ENCODE measurements around the gene ERICH6.

The ERICH6 gene

GRCh38 chr3:150666167-150666566 lies 37.6 kb downstream of the ERICH6 start:
- Histone ChIP-seq H3K9ac (no peak overlapping the region), H3K79me2 (no peaks in the 10 kb centered on the region), H3K4me2 (ENCODE audit: low read length) (no peak overlapping the region), H2AFZ (no peak overlapping the region), H3K4me3 (ENCODE audit: low read depth, low read length) (no peak overlapping the region), H3K36me3 (ENCODE audit: control insufficient read depth, insufficient read depth, low read length) (no peaks in the 10 kb centered on the region), H3K27me3 (ENCODE audit: control insufficient read depth, insufficient read depth, low read length) (no peaks in the 10 kb centered on the region), H3K4me1 (no peaks in the 10 kb centered on the region), H3K27ac (no peak overlapping the region), H3K9me3 (ENCODE audit: control insufficient read depth, low read length) (no peaks in the 10 kb centered on the region)
- TF ChIP-seq CTCF (IDR thresholded peaks at IDR 0.05) = no peak

- TF ChIP-seq CTCF (IDR thresholded peaks at IDR 0.05) = no peak
- H2AFZ ChIP-seq = no peak overlapping the region
- no peak overlapping the region for H3K27ac ChIP-seq
- H3K4me1 ChIP-seq = no peaks in the 10 kb centered on the region
- H3K27me3 ChIP-seq (ENCODE audit: control insufficient read depth, insufficient read depth, low read length) = no peaks in the 10 kb centered on the region
- H3K9me3 ChIP-seq (ENCODE audit: control insufficient read depth, low read length) = no peaks in the 10 kb centered on the region
- H3K4me3 ChIP-seq (ENCODE audit: low read depth, low read length) = no peak overlapping the region
- H3K4me2 ChIP-seq (ENCODE audit: low read length) = no peak overlapping the region
- H3K36me3 ChIP-seq (ENCODE audit: control insufficient read depth, insufficient read depth, low read length) = no peaks in the 10 kb centered on the region
- H3K9ac ChIP-seq = no peak overlapping the region
- H3K79me2 ChIP-seq = no peaks in the 10 kb centered on the region
These were observed 40.3 kb downstream of the ERICH6 start for GRCh38 chr3:150663461-150663860.

- H3K9ac ChIP-seq = no peak overlapping the region
- no peak overlapping the region for H3K4me2 ChIP-seq (ENCODE audit: low read length)
- no peak for TF ChIP-seq CTCF (IDR thresholded peaks at IDR 0.05)
- no peaks in the 10 kb centered on the region for H3K9me3 ChIP-seq (ENCODE audit: control insufficient read depth, low read length)
- H2AFZ ChIP-seq = no peak overlapping the region
- H3K27me3 ChIP-seq (ENCODE audit: control insufficient read depth, insufficient read depth, low read length) = no peaks in the 10 kb centered on the region
- no peak overlapping the region for H3K27ac ChIP-seq
- H3K4me3 ChIP-seq (ENCODE audit: low read depth, low read length) = no peak overlapping the region
- H3K79me2 ChIP-seq = no peaks in the 10 kb centered on the region
- H3K4me1 ChIP-seq = no peaks in the 10 kb centered on the region
- H3K36me3 ChIP-seq (ENCODE audit: control insufficient read depth, insufficient read depth, low read length) = no peaks in the 10 kb centered on the region
These were observed 41.1 kb downstream of the ERICH6 start for GRCh38 chr3:150662410-150663200.

GRCh38 chr3:150656316-150656715 lies 47.4 kb downstream of the ERICH6 start:
- Histone ChIP-seq H3K4me3 (ENCODE audit: low read depth, low read length) (no peak overlapping the region), H3K9ac (no peak overlapping the region), H3K4me2 (ENCODE audit: low read length) (no peak overlapping the region), H3K36me3 (ENCODE audit: control insufficient read depth, insufficient read depth, low read length) (no peaks in the 10 kb centered on the region), H3K27me3 (ENCODE audit: control insufficient read depth, insufficient read depth, low read length) (no peaks in the 10 kb centered on the region), H3K4me1 (no peaks in the 10 kb centered on the region), H3K9me3 (ENCODE audit: control insufficient read depth, low read length) (no peaks in the 10 kb centered on the region), H3K79me2 (no peaks in the 10 kb centered on the region), H2AFZ (no peak overlapping the region), H3K27ac (no peak overlapping the region)
- no peak for TF ChIP-seq CTCF (IDR thresholded peaks at IDR 0.05)

- Histone ChIP-seq H3K36me3 (ENCODE audit: control insufficient read depth, insufficient read depth, low read length) (no peaks in the 10 kb centered on the region), H3K9ac (no peak overlapping the region), H2AFZ (no peak overlapping the region), H3K4me1 (no peaks in the 10 kb centered on the region), H3K4me3 (ENCODE audit: low read depth, low read length) (no peak overlapping the region), H3K27me3 (ENCODE audit: control insufficient read depth, insufficient read depth, low read length) (no peaks in the 10 kb centered on the region), H3K9me3 (ENCODE audit: control insufficient read depth, low read length) (no peaks in the 10 kb centered on the region), H3K4me2 (ENCODE audit: low read length) (no peak overlapping the region), H3K79me2 (no peaks in the 10 kb centered on the region), H3K27ac (no peak overlapping the region)
- no peak for TF ChIP-seq CTCF (IDR thresholded peaks at IDR 0.05)
These were observed 50.6 kb downstream of the ERICH6 start for GRCh38 chr3:150653110-150653561.
